ENCODE results near the gene TNS1. TPM values are rescaled to one million over a fixed set of nuclear protein-coding genes. Genes with fewer than 3 reads are reported as not detected.

Gene TNS1
- total RNA-seq, 1 donor from 2014 or later, result 54.5 TPM

- Histone ChIP-seq H3K27me3 (ENCODE audit: control insufficient read depth, insufficient read depth, low read length) (no peaks in the 10 kb centered on the region), H3K36me3 (ENCODE audit: control insufficient read depth, insufficient read depth, low read length) (peaks cover 8% of the 10 kb centered on the region), H3K4me3 (ENCODE audit: low read depth, low read length) (no peak overlapping the region)
- no peak for TF ChIP-seq CTCF (IDR thresholded peaks at IDR 0.05; ENCODE audit: insufficient read depth, low read length, poor library complexity, severe bottlenecking)
- no peak for DNase-seq (ENCODE audit: low read depth)
These were observed 112.3 kb downstream of the TNS1 start for GRCh38 chr2:217890445-217890844.

DNA sequence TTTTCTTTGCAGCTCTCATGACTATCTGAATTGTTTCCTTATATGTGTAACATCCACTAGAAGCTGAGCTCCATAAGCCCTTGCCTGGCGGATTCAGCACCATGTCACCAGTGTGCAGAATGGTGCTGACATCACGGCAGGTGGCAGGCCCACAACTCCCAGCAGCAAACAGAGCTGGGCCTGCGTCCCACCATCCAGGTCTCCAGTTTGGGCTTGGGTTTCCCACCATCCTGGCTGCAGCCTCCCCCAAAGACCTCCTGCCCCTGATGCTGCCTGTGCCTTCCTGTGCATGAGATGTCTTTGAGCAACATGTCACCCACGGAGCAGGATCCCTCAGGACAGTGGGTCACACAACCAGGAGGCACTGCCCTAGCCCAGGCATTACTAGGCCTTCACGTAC, 113.1 kb downstream of the TNS1 start:
- no peak overlapping the region for H3K4me3 ChIP-seq (ENCODE audit: low read depth, low read length)
- no peak for DNase-seq (ENCODE audit: low read depth)
- H3K27me3 ChIP-seq (ENCODE audit: control insufficient read depth, insufficient read depth, low read length), result no peaks in the 10 kb centered on the region
- H3K36me3 ChIP-seq (ENCODE audit: control insufficient read depth, insufficient read depth, low read length), result peaks cover 8% of the 10 kb centered on the region
- no peak for TF ChIP-seq CTCF (IDR thresholded peaks at IDR 0.05; ENCODE audit: insufficient read depth, low read length, poor library complexity, severe bottlenecking)

DNA sequence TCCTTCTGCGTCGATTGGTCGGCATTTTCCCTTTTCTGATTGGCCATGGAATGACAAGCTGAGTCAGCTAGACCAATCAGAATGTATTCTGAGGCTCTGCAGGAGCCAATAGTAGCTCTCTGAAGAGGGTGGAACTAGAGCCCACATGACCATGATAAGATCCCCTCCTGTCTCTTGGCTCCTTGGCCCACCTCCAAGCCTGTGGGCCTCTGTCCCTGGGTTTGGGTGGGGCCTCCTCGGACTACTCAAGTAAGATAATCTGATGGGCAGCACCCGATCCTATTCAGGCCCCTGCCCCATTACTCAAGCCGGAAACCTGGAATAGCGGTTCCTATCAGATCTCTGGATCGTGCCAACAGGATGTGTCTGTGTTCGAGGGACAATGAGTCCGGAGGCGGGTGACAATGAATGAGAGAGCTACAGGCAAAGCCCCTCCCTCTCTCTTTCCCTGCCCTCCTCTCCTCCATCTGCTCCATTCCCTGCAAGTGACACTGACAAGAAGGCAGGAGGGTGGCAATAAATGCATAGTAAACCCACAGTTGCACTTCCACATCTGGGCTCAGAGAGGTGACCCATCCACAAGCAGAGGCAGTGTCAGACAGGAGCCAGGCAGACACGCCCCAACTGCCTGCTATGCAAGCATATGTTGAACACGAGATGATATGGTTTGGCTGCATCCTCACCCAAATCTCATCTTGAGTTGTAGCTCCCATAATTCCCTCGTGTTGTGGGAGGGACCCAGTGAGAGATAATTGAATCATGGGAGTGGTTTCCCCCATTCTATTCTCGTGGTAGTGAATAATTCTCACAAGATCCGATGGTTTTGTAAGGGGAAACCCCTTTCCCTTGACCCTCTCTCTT, 114.7 kb downstream of the TNS1 start:
- peaks cover 6% of the 10 kb centered on the region for H3K36me3 ChIP-seq (ENCODE audit: control insufficient read depth, insufficient read depth, low read length)
- TF ChIP-seq CTCF (IDR thresholded peaks at IDR 0.05; ENCODE audit: insufficient read depth, low read length, poor library complexity, severe bottlenecking), result no peak
- no peak overlapping the region for H3K4me3 ChIP-seq (ENCODE audit: low read depth, low read length)
- DNase-seq (ENCODE audit: low read depth), result no peak
- no peaks in the 10 kb centered on the region for H3K27me3 ChIP-seq (ENCODE audit: control insufficient read depth, insufficient read depth, low read length)

GRCh38 chr2:217886720-217887309, 116.0 kb downstream of the TNS1 start:
- Histone ChIP-seq H3K4me3 (ENCODE audit: low read depth, low read length) (no peak overlapping the region), H3K27me3 (ENCODE audit: control insufficient read depth, insufficient read depth, low read length) (no peaks in the 10 kb centered on the region), H3K36me3 (ENCODE audit: control insufficient read depth, insufficient read depth, low read length) (peaks cover 6% of the 10 kb centered on the region)
- DNase-seq (ENCODE audit: low read depth), result no peak
- peak; percentile 83 for TF ChIP-seq CTCF (IDR thresholded peaks at IDR 0.05; ENCODE audit: insufficient read depth, low read length, poor library complexity, severe bottlenecking)

DNA sequence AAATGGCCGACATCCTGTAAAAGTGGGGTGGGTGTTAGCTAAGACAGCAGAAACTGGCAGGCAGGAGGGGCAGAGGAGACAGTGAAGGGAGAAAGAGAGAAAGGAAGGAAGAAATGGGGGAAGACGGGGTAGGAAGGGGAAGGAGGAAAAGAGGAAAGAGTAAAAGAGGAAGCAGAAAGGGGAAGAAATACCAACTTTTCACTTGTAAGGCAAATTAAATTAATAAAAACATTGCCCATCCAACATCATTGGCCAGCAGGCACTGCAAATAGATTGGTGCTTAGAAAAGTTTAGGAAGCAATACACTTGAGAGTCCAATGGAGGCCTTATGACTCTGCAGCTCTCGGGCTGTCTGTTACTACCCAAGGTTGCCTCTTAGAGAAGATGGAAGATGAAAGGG, 116.7 kb downstream of the TNS1 start:
- Histone ChIP-seq H3K27me3 (ENCODE audit: control insufficient read depth, insufficient read depth, low read length) (no peaks in the 10 kb centered on the region), H3K4me3 (ENCODE audit: low read depth, low read length) (no peak overlapping the region), H3K36me3 (ENCODE audit: control insufficient read depth, insufficient read depth, low read length) (peaks cover 6% of the 10 kb centered on the region)
- DNase-seq (ENCODE audit: low read depth), result no peak
- no peak for TF ChIP-seq CTCF (IDR thresholded peaks at IDR 0.05; ENCODE audit: insufficient read depth, low read length, poor library complexity, severe bottlenecking)

Data from kidney epithelial cell (primary cell).